Activated CD8-positive, alpha-beta T cell treated with anti-CD3 and anti-CD28 coated beads for 36 hours (primary cell): ENCODE data around the gene SLC27A3. TPM values are rescaled to one million over a fixed set of nuclear protein-coding genes. Genes with fewer than 3 reads are reported as not detected.

Experiments used
- ATAC-seq: fragments of 200-7000 bp; cut with Tn5 transposase; one replicate; pipeline ENCODE4 v1.10.0; 2021; ENCODE audit warnings: mild to moderate bottlenecking, moderate library complexity
- CTCF ChIA-PET: fragments of 350-600 bp; sonication (Branson Sonifier 250); formaldehyde crosslinking; loops from one replicate; lab custom pipeline; 2021; ENCODE audit warnings: antibody characterized with exemption; lab: Charles Lee
- POLR2A ChIA-PET: fragments of 350-600 bp; sonication (Branson Sonifier 250); formaldehyde crosslinking; loops from one replicate; lab custom pipeline; 2021; ENCODE audit warnings: antibody characterized with exemption; lab: Charles Lee
- DNase-seq: peaks from one replicate; pipeline ENCODE4 v3.0.0-alpha.2; 2020
- H3K27ac Mint-ChIP-seq: one replicate; pipeline ENCODE4 v1.8.0; 2021; ENCODE audit warnings: mild to moderate bottlenecking, mixed read lengths
- H3K27me3 Mint-ChIP-seq: one replicate; pipeline ENCODE4 v1.8.0; 2021; ENCODE audit warnings: mixed read lengths
- H3K36me3 Mint-ChIP-seq: one replicate; pipeline ENCODE4 v1.8.0; 2021; ENCODE audit warnings: low read depth, mixed read lengths
- H3K4me1 Mint-ChIP-seq: one replicate; pipeline ENCODE4 v1.8.0; 2021; ENCODE audit warnings: low read depth, mixed read lengths
- H3K4me3 Mint-ChIP-seq: one replicate; pipeline ENCODE4 v1.8.0; 2021; ENCODE audit warnings: mild to moderate bottlenecking, moderate library complexity, mixed read lengths
- H3K9me3 Mint-ChIP-seq: one replicate; pipeline ENCODE4 v1.8.0; 2021; ENCODE audit warnings: mixed read lengths
- CTCF ChIP-seq: fragments of 200-600 bp; IDR thresholded peaks from one replicate; pipeline ENCODE4 v1.8.0; 2022; ENCODE audit warnings: antibody characterized with exemption, mild to moderate bottlenecking
- intact Hi-C: fragments of 100-400 bp; cut with micrococcal nuclease; formaldehyde crosslinking; loops from one replicate; pipeline ENCODE4 v1.10.0; 2022
- total RNA-seq, 2 experiments: library from RNA; stranded (reverse); gene quantifications; one replicate each; pipeline ENCODE4 v1.2.3, GENCODE V29; 2021

SLC27A3 gene
- total RNA-seq, 2 experiments from 2014 or later = 7.2 to 10.0 TPM

GRCh38 chr1:153786038-153786790 is 11.0 kb downstream of the SLC27A3 start:
- Mint-ChIP-seq H3K27ac (no peak overlapping the region), H3K36me3 (no peaks in the 10 kb centered on the region), H3K4me1 (peaks cover 30% of the 10 kb centered on the region), H3K4me3 (no peak overlapping the region), H3K27me3 (peaks cover 2% of the 10 kb centered on the region), H3K9me3 (no peaks in the 10 kb centered on the region)
- no peak for ATAC-seq
- POLR2A ChIA-PET = interaction anchor here (1.0 kb wide), 1 partner anchor 205 kb away, joined by 3 read pairs; no protein-coding TSS in a partner anchor
- CTCF ChIA-PET = interaction anchor here (1.6 kb wide), 1 partner anchor 11 kb away, joined by 5 read pairs; the partner anchor contains the start of gene SLC27A3
- TF ChIP-seq CTCF = no peak
- DNase-seq = no peak
- intact Hi-C loops = no loop called here

DNA sequence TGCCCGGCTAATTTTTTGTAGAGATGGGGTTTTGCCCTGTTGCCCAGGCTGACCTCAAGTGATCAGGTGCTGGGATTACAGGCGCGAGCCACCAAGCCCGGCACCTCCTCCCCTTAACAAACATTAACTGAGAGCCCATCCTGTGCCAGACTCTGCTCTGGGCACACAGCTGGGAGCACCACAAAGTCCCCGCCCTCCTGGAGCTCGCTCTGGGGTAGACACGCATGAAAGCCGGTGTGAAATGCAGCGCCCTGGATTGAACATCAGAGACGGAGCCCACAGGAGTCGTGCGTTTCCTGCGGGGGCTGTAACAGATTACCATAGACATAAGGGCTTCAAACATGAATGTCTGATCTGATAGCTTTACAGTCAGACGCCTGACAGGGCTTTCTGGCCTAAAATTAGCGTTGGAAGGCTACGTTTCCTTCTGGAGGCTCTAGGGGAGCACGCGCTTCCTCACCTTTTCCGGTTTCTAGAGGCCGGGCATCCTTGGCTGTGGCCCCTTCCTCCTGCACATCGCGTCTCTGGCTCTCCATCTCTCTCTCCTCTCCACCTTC is 14.3 kb downstream of the SLC27A3 start:
- H3K36me3 Mint-ChIP-seq = no peaks in the 10 kb centered on the region
- ChIA-PET CTCF (interaction anchor here (1.0 to 1.7 kb wide), 5 partner anchors 9 to 197 kb away, joined by 3 to 5 read pairs (median 4); partner anchors contain the start of genes DENND4B, RAB13 and SLC27A3), POLR2A (interaction anchor here (0.6 to 2.1 kb wide), 4 partner anchors 51 to 201 kb away, joined by 3 to 9 read pairs (median 4); partner anchors contain the start of genes CREB3L4, RAB13 and RPS27)
- H3K4me3 Mint-ChIP-seq = peak overlapping the region; percentile 43
- H3K27ac Mint-ChIP-seq = peak overlapping the region; percentile 80
- peaks cover 2% of the 10 kb centered on the region for H3K27me3 Mint-ChIP-seq
- ATAC-seq = peak; percentile 24
- peaks cover 30% of the 10 kb centered on the region for H3K4me1 Mint-ChIP-seq
- TF ChIP-seq CTCF = no peak
- peak; percentile 56 for DNase-seq
- intact Hi-C loops = no loop called here
- no peaks in the 10 kb centered on the region for H3K9me3 Mint-ChIP-seq

DNA sequence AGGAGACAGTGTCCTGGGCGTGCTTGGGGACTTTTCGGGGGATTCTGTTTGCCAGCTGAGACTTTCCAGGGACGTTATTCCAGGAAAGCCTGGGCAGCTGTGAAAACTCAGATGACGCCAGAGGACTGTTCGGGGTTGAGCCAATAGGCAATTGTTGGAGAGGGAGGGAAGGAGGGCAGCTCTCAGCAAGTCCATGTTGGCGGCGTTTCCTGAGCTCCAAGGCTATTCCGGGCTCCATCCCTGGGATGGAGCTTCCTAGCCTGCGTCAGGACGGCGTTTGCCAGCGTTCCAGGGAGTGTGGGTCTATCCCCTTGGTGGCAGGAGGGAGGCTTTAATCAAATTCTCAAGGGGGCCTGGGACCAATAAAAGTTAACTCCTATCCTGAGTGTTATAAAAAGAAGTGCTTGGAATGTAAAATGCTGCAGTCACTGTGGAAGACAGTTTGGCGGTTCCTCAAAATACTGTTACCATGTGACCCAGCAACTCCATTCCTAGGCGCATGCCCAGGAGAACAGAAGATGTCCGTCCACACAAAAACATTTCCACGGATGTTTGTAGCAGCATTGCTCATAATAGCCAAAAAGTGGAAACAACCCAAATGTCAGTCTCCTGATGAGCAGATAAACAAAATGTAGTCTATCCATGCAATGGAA is 15.2 kb downstream of the SLC27A3 start:
- Mint-ChIP-seq H3K27me3 (peaks cover 2% of the 10 kb centered on the region), H3K4me1 (peaks cover 33% of the 10 kb centered on the region), H3K36me3 (no peaks in the 10 kb centered on the region), H3K4me3 (peak overlapping the region; percentile 43), H3K27ac (peak overlapping the region; percentile 80), H3K9me3 (no peaks in the 10 kb centered on the region)
- DNase-seq (no peak), ATAC-seq (no peak)
- intact Hi-C loops = no loop called here
- TF ChIP-seq CTCF = no peak
- ChIA-PET CTCF (interaction anchor here (1.0 to 1.7 kb wide), 6 partner anchors 8 to 196 kb away, joined by 3 to 5 read pairs (median 4); partner anchors contain the start of genes DENND4B, RAB13 and SLC27A3), POLR2A (interaction anchor here (0.6 to 2.6 kb wide), 6 partner anchors 9 to 200 kb away, joined by 3 to 11 read pairs (median 4); partner anchors contain the start of genes CREB3L4 and RPS27)

- ChIA-PET CTCF (interaction anchor here (1.0 to 3.2 kb wide), 4 partner anchors 16 to 196 kb away, joined by 3 to 10 read pairs (median 4); partner anchors contain the start of genes DENND4B, RAB13 and SLC27A3), POLR2A (interaction anchor here (1.0 to 2.6 kb wide), 8 partner anchors 10 to 199 kb away, joined by 3 to 11 read pairs (median 4); partner anchors contain the start of genes CREB3L4 and RPS27)
- DNase-seq = peak; percentile 62
- Mint-ChIP-seq H3K27me3 (peaks cover 2% of the 10 kb centered on the region), H3K9me3 (no peaks in the 10 kb centered on the region), H3K4me3 (peak overlapping the region; percentile 43), H3K36me3 (no peaks in the 10 kb centered on the region), H3K27ac (peak overlapping the region; percentile 80), H3K4me1 (peaks cover 33% of the 10 kb centered on the region)
- ATAC-seq = peak; percentile 91
- intact Hi-C loops = no loop called here
- TF ChIP-seq CTCF = no peak
These were observed 15.9 kb downstream of the SLC27A3 start for GRCh38 chr1:153790966-153791647.
